ENCODE data around the gene XYLT1. TPM values are rescaled to one million over a fixed set of nuclear protein-coding genes. Genes with fewer than 3 reads are reported as not detected.

XYLT1 gene
- total RNA-seq, 1 experiment from 2014 or later: 1.7 TPM

DNA sequence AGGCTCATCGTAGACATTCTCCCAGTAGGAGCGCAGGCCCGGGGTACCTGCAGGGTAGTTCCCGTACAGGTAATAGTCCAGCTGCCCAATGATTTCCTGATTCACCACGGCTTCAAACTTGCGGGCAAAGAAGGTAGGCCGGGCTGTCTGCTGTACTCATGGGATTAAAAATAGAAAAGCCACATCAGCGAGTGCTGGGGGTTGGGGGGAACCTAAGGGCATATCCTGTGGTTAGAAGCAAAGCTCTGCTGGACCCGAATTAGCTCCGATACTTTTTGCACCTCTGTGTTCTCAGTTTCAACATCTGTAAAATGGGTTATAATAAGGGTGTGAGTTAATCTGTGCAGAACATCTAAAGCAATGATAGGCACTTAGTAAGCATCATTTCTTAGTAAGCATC lies 336.2 kb downstream of the XYLT1 start:
- intact Hi-C loops (cut with micrococcal nuclease; ENCODE audit: unreplicated experiment): no loop called here
- Histone ChIP-seq H3K4me1 (replicated peaks; ENCODE audit: insufficient read depth) (no peaks in the 10 kb centered on the region), H3K4me3 (no peak overlapping the region), H4K20me1 (ENCODE audit: insufficient read depth) (no peaks in the 10 kb centered on the region), H3K9me2 (ENCODE audit: insufficient read depth) (no peaks in the 10 kb centered on the region), H3K27me3 (ENCODE audit: insufficient read depth, low read depth) (peaks cover 34% of the 10 kb centered on the region), H2AFZ (no peak overlapping the region), H3K4me2 (no peak overlapping the region), H3K79me2 (ENCODE audit: low read depth) (no peaks in the 10 kb centered on the region), H3K36me3 (ENCODE audit: low read depth) (no peaks in the 10 kb centered on the region), H3F3A (ENCODE audit: insufficient read depth, low read depth) (no peaks in the 10 kb centered on the region), H3K27ac (no peak overlapping the region), H3K9me3 (ENCODE audit: insufficient read depth, low read depth) (no peaks in the 10 kb centered on the region)
- CTCF ChIA-PET: no interaction called here
- POLR2A ChIA-PET (ENCODE audit: unreplicated experiment): no interaction called here
- no TSS peak for BruUV-seq (replicated peaks)
- TF ChIP-seq EZH2 (IDR thresholded peaks at IDR 0.05; ENCODE audit: low read depth): no peak
- TF ChIP-seq, protein P1, sequence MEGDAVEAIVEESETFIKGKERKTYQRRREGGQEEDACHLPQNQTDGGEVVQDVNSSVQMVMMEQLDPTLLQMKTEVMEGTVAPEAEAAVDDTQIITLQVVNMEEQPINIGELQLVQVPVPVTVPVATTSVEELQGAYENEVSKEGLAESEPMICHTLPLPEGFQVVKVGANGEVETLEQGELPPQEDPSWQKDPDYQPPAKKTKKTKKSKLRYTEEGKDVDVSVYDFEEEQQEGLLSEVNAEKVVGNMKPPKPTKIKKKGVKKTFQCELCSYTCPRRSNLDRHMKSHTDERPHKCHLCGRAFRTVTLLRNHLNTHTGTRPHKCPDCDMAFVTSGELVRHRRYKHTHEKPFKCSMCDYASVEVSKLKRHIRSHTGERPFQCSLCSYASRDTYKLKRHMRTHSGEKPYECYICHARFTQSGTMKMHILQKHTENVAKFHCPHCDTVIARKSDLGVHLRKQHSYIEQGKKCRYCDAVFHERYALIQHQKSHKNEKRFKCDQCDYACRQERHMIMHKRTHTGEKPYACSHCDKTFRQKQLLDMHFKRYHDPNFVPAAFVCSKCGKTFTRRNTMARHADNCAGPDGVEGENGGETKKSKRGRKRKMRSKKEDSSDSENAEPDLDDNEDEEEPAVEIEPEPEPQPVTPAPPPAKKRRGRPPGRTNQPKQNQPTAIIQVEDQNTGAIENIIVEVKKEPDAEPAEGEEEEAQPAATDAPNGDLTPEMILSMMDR (conservative IDR thresholded peaks at IDR 0.05): no peak
- DNase-seq: no peak

- BruUV-seq (replicated peaks): no TSS peak
- TF ChIP-seq, protein P1 (conservative IDR thresholded peaks at IDR 0.05): no peak
- TF ChIP-seq EZH2 (IDR thresholded peaks at IDR 0.05; ENCODE audit: low read depth): no peak
- Histone ChIP-seq H3K9me3 (ENCODE audit: insufficient read depth, low read depth) (no peaks in the 10 kb centered on the region), H3K27me3 (ENCODE audit: insufficient read depth, low read depth) (peaks cover 35% of the 10 kb centered on the region), H3K27ac (no peak overlapping the region), H3K4me1 (replicated peaks; ENCODE audit: insufficient read depth) (no peaks in the 10 kb centered on the region), H4K20me1 (ENCODE audit: insufficient read depth) (no peaks in the 10 kb centered on the region), H3K9me2 (ENCODE audit: insufficient read depth) (no peaks in the 10 kb centered on the region), H3F3A (ENCODE audit: insufficient read depth, low read depth) (no peaks in the 10 kb centered on the region), H3K4me2 (no peak overlapping the region), H3K36me3 (ENCODE audit: low read depth) (no peaks in the 10 kb centered on the region), H2AFZ (no peak overlapping the region), H3K4me3 (no peak overlapping the region), H3K79me2 (ENCODE audit: low read depth) (no peaks in the 10 kb centered on the region)
- intact Hi-C loops (cut with micrococcal nuclease; ENCODE audit: unreplicated experiment): no loop called here
- CTCF ChIA-PET: no interaction called here
- no peak for DNase-seq
- POLR2A ChIA-PET (ENCODE audit: unreplicated experiment): no interaction called here
Observed at GRCh38 chr16:17133851-17134250, 336.9 kb downstream of the XYLT1 start.

DNA sequence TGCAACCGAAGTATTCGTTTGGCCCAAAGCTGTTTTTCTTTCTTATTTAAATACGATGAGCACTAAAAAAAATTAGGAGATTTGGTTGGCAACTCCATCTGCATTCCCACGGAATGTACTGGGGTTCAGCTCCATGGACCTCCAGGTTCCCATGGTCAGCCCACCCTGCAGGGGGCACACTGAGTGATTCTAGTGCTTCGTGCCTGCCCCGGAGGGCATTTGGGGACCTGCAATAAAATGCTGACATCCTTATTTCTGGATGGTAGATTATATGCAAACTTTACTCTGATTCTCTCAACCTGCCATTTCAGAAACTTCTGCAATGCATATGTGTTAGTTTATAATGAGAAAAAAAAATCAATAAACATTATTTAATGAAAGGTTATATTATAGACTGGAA lies 339.4 kb downstream of the XYLT1 start:
- Histone ChIP-seq H3K4me1 (replicated peaks; ENCODE audit: insufficient read depth) (no peaks in the 10 kb centered on the region), H3K27me3 (ENCODE audit: insufficient read depth, low read depth) (peaks cover 47% of the 10 kb centered on the region), H3K4me2 (no peak overlapping the region), H2AFZ (no peak overlapping the region), H3K27ac (no peak overlapping the region), H3K4me3 (no peak overlapping the region), H3K36me3 (ENCODE audit: low read depth) (no peaks in the 10 kb centered on the region), H3K9me3 (ENCODE audit: insufficient read depth, low read depth) (no peaks in the 10 kb centered on the region), H4K20me1 (ENCODE audit: insufficient read depth) (no peaks in the 10 kb centered on the region), H3K9me2 (ENCODE audit: insufficient read depth) (no peaks in the 10 kb centered on the region), H3F3A (ENCODE audit: insufficient read depth, low read depth) (no peaks in the 10 kb centered on the region), H3K79me2 (ENCODE audit: low read depth) (no peaks in the 10 kb centered on the region)
- no peak for DNase-seq
- intact Hi-C loops (cut with micrococcal nuclease; ENCODE audit: unreplicated experiment): no loop called here
- CTCF ChIA-PET: no interaction called here
- no TSS peak for BruUV-seq (replicated peaks)
- no peak for TF ChIP-seq EZH2 (IDR thresholded peaks at IDR 0.05; ENCODE audit: low read depth)
- TF ChIP-seq, protein P1 (conservative IDR thresholded peaks at IDR 0.05): no peak
- POLR2A ChIA-PET (ENCODE audit: unreplicated experiment): no interaction called here

Data from PC-9 (cell line).